Gastrocnemius medialis (tissue), 4 donors: Measurements from ENCODE around the gene CDHR4. TPM values are rescaled to one million over a fixed set of nuclear protein-coding genes. Genes with fewer than 3 reads are reported as not detected.

ENCODE experiments used
- ATAC-seq, 2 donors: fragments of 150-250 bp; one replicate each; pipeline ENCODE4 v1.9.1; 2016
- DNase-seq, 2 donors: peaks; one replicate each; pipeline ENCODE4 v3.0.0-alpha.2; 2019
- H3K27ac ChIP-seq, 4 donors: fragments of 200-600 bp; sonication (generic); 1 replicate in 1 of 4; 2 replicates in 3 of 4; pipeline ENCODE4 v1.5.1; 2016 to 2018; ENCODE audit warnings: mild to moderate bottlenecking in 2 of 4, moderate library complexity in 1 of 4
- H3K27me3 ChIP-seq, 3 donors: fragments of 200-600 bp; sonication (generic) in 2 of 3; 1 replicate in 1 of 3; 2 replicates in 2 of 3; pipeline versions ENCODE4 v1.5.1 to v1.6.0; 2016 to 2019; ENCODE audit warnings: mild to moderate bottlenecking in 1 of 3, moderate library complexity in 1 of 3
- H3K36me3 ChIP-seq, 2 donors: fragments of 200-600 bp; sonication (generic) in 1 of 2; one replicate each; pipeline ENCODE4 v1.5.1; 2017 to 2018
- H3K4me1 ChIP-seq, 2 donors: fragments of 200-600 bp; sonication (generic) in 1 of 2; one replicate each; pipeline ENCODE4 v1.5.1; 2016 to 2017; ENCODE audit warnings: mild to moderate bottlenecking in 2 of 2
- H3K4me3 ChIP-seq, 4 donors: fragments of 200-600 bp; sonication (generic) in 3 of 4; 1 replicate in 1 of 4; 2 replicates in 3 of 4; pipeline ENCODE4 v1.5.1; 2016 to 2019; ENCODE audit warnings: mild to moderate bottlenecking in 2 of 4
- H3K9me3 ChIP-seq, 3 donors: fragments of 200-600 bp; sonication (generic) in 2 of 3; 1 replicate in 1 of 3; 2 replicates in 2 of 3; pipeline ENCODE4 v1.5.1; 2016 to 2019
- POLR2A ChIP-seq, 2 donors: fragments of 450-650 bp; IDR thresholded peaks; one replicate each; pipeline ENCODE4 v1.6.1; 2017; ENCODE audit warnings: antibody characterized with exemption in 2 of 2, mild to moderate bottlenecking in 2 of 2, moderate library complexity in 2 of 2
- in situ Hi-C, 4 donors: fragments of 200-750 bp; cut with MboI; loops; one replicate each; pipeline versions ENCODE4 v1.15.0 to v1.8.0; 2017; ENCODE audit warnings: low sequenced_read_pairs in 4 of 4
- intact Hi-C: fragments of 100-400 bp; cut with DNase I; formaldehyde crosslinking; loops from one replicate; pipeline ENCODE4 v1.15.1; 2023; ENCODE audit warnings: low total_unique reads
- total RNA-seq, 4 donors: library from RNA; depleted of rRNA; stranded (reverse); fragments of >200 nt; gene quantifications; one replicate each; pipeline versions ENCODE4 v1.1.0 to v1.2.3, GENCODE V29; 2016
- TF ChIP-seq, protein P1 (sequence below), 5 experiments: fragments of 450-650 bp in 3 of 5; fragments of 200-600 bp in 2 of 5; sonication (generic) in 2 of 5; IDR thresholded peaks in 4 of 5; conservative IDR thresholded peaks in 1 of 5; 1 replicate in 4 of 5; 2 replicates in 1 of 5; pipeline ENCODE4 v1.5.1; 2016 to 2019; ENCODE audit warnings: antibody characterized with exemption in 5 of 5, mild to moderate bottlenecking in 3 of 5, moderate library complexity in 3 of 5

Gene CDHR4
- total RNA-seq, 4 donors from 2014 or later: not detected

DNA sequence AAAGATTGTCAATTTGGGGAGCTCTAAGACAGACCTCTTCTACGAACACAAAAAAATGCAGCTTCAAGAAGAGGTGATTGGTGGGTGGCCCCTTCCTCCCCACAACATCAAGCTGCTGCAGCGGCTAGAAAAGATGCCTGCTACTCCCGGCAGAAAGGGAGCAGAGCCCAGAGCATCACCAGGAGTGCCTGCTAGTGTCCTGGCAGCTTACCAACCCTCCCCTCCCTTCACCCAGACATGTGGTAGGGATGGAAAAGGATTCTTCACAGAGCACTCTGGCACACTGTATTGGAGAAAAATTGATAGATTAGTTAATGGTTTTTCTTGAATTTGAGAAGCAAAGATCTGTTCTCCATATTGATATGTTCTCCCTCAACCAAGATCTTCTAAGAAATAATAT lies 24.1 kb downstream of the CDHR4 start:
- Histone ChIP-seq H3K4me3 (no peak overlapping the region), H3K9me3 (no peaks in the 10 kb centered on the region), H3K36me3 (peaks cover 0 to 3% of the 10 kb centered on the region in 2 donors), H3K27me3 (no peaks in the 10 kb centered on the region), H3K27ac (no peak overlapping the region), H3K4me1 (peaks cover 6 to 12% of the 10 kb centered on the region in 2 donors)
- in situ Hi-C loops (no loop called here), intact Hi-C loops (no loop called here)
- ATAC-seq (no peak), DNase-seq (no peak)
- TF ChIP-seq POLR2A (IDR thresholded peaks at IDR 0.05): no peak
- TF ChIP-seq, protein P1, sequence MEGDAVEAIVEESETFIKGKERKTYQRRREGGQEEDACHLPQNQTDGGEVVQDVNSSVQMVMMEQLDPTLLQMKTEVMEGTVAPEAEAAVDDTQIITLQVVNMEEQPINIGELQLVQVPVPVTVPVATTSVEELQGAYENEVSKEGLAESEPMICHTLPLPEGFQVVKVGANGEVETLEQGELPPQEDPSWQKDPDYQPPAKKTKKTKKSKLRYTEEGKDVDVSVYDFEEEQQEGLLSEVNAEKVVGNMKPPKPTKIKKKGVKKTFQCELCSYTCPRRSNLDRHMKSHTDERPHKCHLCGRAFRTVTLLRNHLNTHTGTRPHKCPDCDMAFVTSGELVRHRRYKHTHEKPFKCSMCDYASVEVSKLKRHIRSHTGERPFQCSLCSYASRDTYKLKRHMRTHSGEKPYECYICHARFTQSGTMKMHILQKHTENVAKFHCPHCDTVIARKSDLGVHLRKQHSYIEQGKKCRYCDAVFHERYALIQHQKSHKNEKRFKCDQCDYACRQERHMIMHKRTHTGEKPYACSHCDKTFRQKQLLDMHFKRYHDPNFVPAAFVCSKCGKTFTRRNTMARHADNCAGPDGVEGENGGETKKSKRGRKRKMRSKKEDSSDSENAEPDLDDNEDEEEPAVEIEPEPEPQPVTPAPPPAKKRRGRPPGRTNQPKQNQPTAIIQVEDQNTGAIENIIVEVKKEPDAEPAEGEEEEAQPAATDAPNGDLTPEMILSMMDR (IDR thresholded peaks at IDR 0.05 in 4 of 5, conservative IDR thresholded peaks at IDR 0.05 in 1 of 5): no peak

DNA sequence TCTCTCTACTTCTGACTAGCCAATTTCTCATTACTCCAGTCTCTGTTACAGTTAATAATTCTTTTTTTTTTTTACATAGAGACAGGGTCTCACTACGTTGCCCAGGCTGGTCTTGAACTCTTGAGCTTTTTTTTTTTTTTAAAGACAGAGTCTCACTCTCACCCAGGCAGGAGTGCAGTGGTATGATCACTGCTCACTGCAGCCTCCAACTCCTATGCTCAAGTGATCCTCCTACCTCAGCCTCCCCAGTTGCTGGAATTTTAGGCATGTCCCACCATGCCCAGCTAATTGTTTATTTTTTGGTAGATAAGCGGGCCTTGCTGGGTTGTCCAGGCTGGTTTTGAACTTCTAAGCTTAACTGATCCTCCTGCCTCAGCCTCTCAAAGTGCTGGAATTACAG lies 27.0 kb downstream of the CDHR4 start:
- ATAC-seq (no peak), DNase-seq (no peak)
- Histone ChIP-seq H3K27ac (no peak overlapping the region), H3K4me3 (no peak overlapping the region), H3K9me3 (no peaks in the 10 kb centered on the region), H3K4me1 (peaks cover 3 to 4% of the 10 kb centered on the region in 2 donors), H3K36me3 (no peaks in the 10 kb centered on the region), H3K27me3 (no peaks in the 10 kb centered on the region)
- in situ Hi-C loops: no loop called here
- intact Hi-C loops: no loop called here
- TF ChIP-seq POLR2A (IDR thresholded peaks at IDR 0.05): no peak
- TF ChIP-seq, protein P1 (IDR thresholded peaks at IDR 0.05 in 4 of 5, conservative IDR thresholded peaks at IDR 0.05 in 1 of 5): no peak

DNA sequence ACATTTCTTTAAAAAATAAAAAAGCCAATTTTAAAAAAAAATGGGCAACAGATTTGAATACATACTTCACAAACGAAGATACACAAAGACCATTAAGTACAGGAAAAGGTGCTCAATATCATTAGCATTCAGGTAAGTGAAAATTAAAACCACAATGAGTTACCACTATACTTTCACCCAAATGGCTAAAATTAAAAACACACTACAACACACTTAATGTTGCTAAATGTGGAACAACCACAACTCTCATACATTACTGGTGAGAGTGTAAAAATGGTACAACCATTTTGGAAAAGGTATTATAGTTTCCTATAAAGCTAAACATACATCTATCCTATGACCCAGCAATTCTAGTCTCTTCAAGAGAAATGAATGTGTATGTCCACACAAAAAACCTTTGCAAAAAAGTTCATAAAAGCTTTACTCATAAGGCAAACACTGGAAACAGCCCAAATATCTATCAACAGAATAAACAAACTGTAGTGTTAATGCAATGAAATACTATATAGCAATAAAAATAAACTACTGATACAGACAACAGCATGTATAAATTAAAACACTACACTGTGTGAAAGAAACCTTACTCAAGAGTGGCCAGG lies 28.2 kb downstream of the CDHR4 start:
- TF ChIP-seq, protein P1 (IDR thresholded peaks at IDR 0.05 in 4 of 5, conservative IDR thresholded peaks at IDR 0.05 in 1 of 5): no peak
- no peaks in the 10 kb centered on the region for H3K27me3 ChIP-seq
- H3K9me3 ChIP-seq: no peaks in the 10 kb centered on the region
- no peak for DNase-seq
- no peak for ATAC-seq
- no peak overlapping the region for H3K4me3 ChIP-seq
- H3K36me3 ChIP-seq: no peaks in the 10 kb centered on the region
- in situ Hi-C loops: no loop called here
- intact Hi-C loops: no loop called here
- H3K27ac ChIP-seq: no peak overlapping the region
- H3K4me1 ChIP-seq: peaks cover 3 to 4% of the 10 kb centered on the region in 2 donors

DNA sequence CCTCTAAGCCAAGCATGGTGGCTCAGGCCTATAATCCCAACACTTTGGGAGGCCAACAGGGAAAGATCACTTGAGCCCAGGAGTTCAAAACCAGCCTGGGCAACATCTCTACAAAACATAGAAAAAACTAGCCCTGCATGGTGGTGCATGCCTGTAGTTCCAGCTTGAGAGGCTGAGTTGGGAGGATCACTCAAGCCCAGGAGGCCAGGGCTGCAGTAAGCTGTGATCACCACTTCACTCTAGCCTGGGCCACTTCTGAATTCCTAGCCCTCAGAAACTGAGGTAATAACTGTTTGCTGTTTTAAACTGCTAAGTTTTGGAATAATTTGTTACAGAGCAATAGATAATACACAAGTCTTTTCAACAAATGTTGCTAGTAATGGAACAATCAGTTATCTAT lies 29.7 kb downstream of the CDHR4 start:
- in situ Hi-C loops: no loop called here
- intact Hi-C loops: no loop called here
- Histone ChIP-seq H3K27ac (no peak overlapping the region), H3K4me3 (no peak overlapping the region), H3K27me3 (no peaks in the 10 kb centered on the region), H3K36me3 (no peaks in the 10 kb centered on the region), H3K9me3 (no peaks in the 10 kb centered on the region), H3K4me1 (peaks cover under 1 to 3% of the 10 kb centered on the region in 2 donors)
- no peak for TF ChIP-seq POLR2A (IDR thresholded peaks at IDR 0.05)
- TF ChIP-seq, protein P1 (IDR thresholded peaks at IDR 0.05 in 4 of 5, conservative IDR thresholded peaks at IDR 0.05 in 1 of 5): no peak
- ATAC-seq (no peak), DNase-seq (no peak)
